ENCODE results near the gene MAP2K3. TPM values are rescaled to one million over a fixed set of nuclear protein-coding genes. Genes with fewer than 3 reads are reported as not detected.

The MAP2K3 gene
- total and polyA plus RNA-seq, 2 donors (not counting 1 experiment from before 2014, with no cell fraction given) = 23.8 to 80.9 TPM

- H3K4me2 ChIP-seq (ENCODE audit: extremely low read depth, insufficient read depth, low read length) = no peak overlapping the region
- H3K27ac ChIP-seq (ENCODE audit: insufficient read depth, low read length) = no peak overlapping the region
- TF ChIP-seq EZH2 (IDR thresholded peaks at IDR 0.05; ENCODE audit: low read length, missing control alignments) = no peak
- TF ChIP-seq CTCF (conservative IDR thresholded peaks at IDR 0.05 in 1 of 2, IDR thresholded peaks at IDR 0.05 in 1 of 2; ENCODE audit: low read depth in 1 of 2, low read length in 2 of 2) = no peak
- H3K79me2 ChIP-seq (ENCODE audit: control insufficient read depth, insufficient read depth, low read length) = no peaks in the 10 kb centered on the region
- H3K4me1 ChIP-seq (ENCODE audit: control insufficient read depth, extremely low read depth, insufficient read depth, low read length) = peaks cover 11% of the 10 kb centered on the region
- no peak for DNase-seq (ENCODE audit: low read depth in 2 of 2)
- H3K36me3 ChIP-seq (ENCODE audit: control insufficient read depth, insufficient read depth, low read length) = no peaks in the 10 kb centered on the region
- no peaks in the 10 kb centered on the region for H4K20me1 ChIP-seq (ENCODE audit: control insufficient read depth, extremely low read depth, insufficient read depth, low read length)
- no peaks in the 10 kb centered on the region for H3K9me3 ChIP-seq (ENCODE audit: control insufficient read depth, insufficient read depth, low read depth, low read length)
- no peak overlapping the region for H3K4me3 ChIP-seq (replicated peaks in 1 of 4; ENCODE audit: control extremely low read depth in 1 of 4, insufficient read depth in 1 of 4, low read depth in 3 of 4, low read length in 4 of 4)
- no peak overlapping the region for H3K9ac ChIP-seq (ENCODE audit: insufficient read depth, low read length)
- no peak overlapping the region for H2AFZ ChIP-seq (ENCODE audit: low read length)
- no peaks in the 10 kb centered on the region for H3K27me3 ChIP-seq (ENCODE audit: control insufficient read depth, insufficient read depth, low read length)
Observed at GRCh38 chr17:21271454-21272183, 12.9 kb upstream of the MAP2K3 start.

GRCh38 chr17:21272250-21272649, 12.3 kb upstream of the MAP2K3 start:
- Histone ChIP-seq H3K36me3 (ENCODE audit: control insufficient read depth, insufficient read depth, low read length) (no peaks in the 10 kb centered on the region), H3K9me3 (ENCODE audit: control insufficient read depth, insufficient read depth, low read depth, low read length) (no peaks in the 10 kb centered on the region), H3K4me1 (ENCODE audit: control insufficient read depth, extremely low read depth, insufficient read depth, low read length) (peaks cover 11% of the 10 kb centered on the region), H2AFZ (ENCODE audit: low read length) (no peak overlapping the region), H3K4me3 (replicated peaks in 1 of 4; ENCODE audit: control extremely low read depth in 1 of 4, insufficient read depth in 1 of 4, low read depth in 3 of 4, low read length in 4 of 4) (no peak overlapping the region), H3K4me2 (ENCODE audit: extremely low read depth, insufficient read depth, low read length) (no peak overlapping the region), H3K9ac (ENCODE audit: insufficient read depth, low read length) (no peak overlapping the region), H3K79me2 (ENCODE audit: control insufficient read depth, insufficient read depth, low read length) (no peaks in the 10 kb centered on the region), H4K20me1 (ENCODE audit: control insufficient read depth, extremely low read depth, insufficient read depth, low read length) (no peaks in the 10 kb centered on the region), H3K27ac (ENCODE audit: insufficient read depth, low read length) (no peak overlapping the region), H3K27me3 (ENCODE audit: control insufficient read depth, insufficient read depth, low read length) (no peaks in the 10 kb centered on the region)
- TF ChIP-seq EZH2 (IDR thresholded peaks at IDR 0.05; ENCODE audit: low read length, missing control alignments) (no peak), CTCF (conservative IDR thresholded peaks at IDR 0.05 in 1 of 2, IDR thresholded peaks at IDR 0.05 in 1 of 2; ENCODE audit: low read depth in 1 of 2, low read length in 2 of 2) (no peak)
- no peak for DNase-seq (ENCODE audit: low read depth in 2 of 2)

- no peak for DNase-seq (ENCODE audit: low read depth in 2 of 2)
- Histone ChIP-seq H2AFZ (ENCODE audit: low read length) (no peak overlapping the region), H4K20me1 (ENCODE audit: control insufficient read depth, extremely low read depth, insufficient read depth, low read length) (no peaks in the 10 kb centered on the region), H3K36me3 (ENCODE audit: control insufficient read depth, insufficient read depth, low read length) (no peaks in the 10 kb centered on the region), H3K27me3 (ENCODE audit: control insufficient read depth, insufficient read depth, low read length) (no peaks in the 10 kb centered on the region), H3K4me2 (ENCODE audit: extremely low read depth, insufficient read depth, low read length) (no peak overlapping the region), H3K27ac (ENCODE audit: insufficient read depth, low read length) (no peak overlapping the region), H3K9ac (ENCODE audit: insufficient read depth, low read length) (no peak overlapping the region), H3K9me3 (ENCODE audit: control insufficient read depth, insufficient read depth, low read depth, low read length) (no peaks in the 10 kb centered on the region), H3K4me3 (replicated peaks in 1 of 4; ENCODE audit: control extremely low read depth in 1 of 4, insufficient read depth in 1 of 4, low read depth in 3 of 4, low read length in 4 of 4) (no peak overlapping the region), H3K4me1 (ENCODE audit: control insufficient read depth, extremely low read depth, insufficient read depth, low read length) (peaks cover 11% of the 10 kb centered on the region), H3K79me2 (ENCODE audit: control insufficient read depth, insufficient read depth, low read length) (no peaks in the 10 kb centered on the region)
- TF ChIP-seq CTCF (conservative IDR thresholded peaks at IDR 0.05 in 1 of 2, IDR thresholded peaks at IDR 0.05 in 1 of 2; ENCODE audit: low read depth in 1 of 2, low read length in 2 of 2) = no peak
- TF ChIP-seq EZH2 (IDR thresholded peaks at IDR 0.05; ENCODE audit: low read length, missing control alignments) = no peak
Observed at GRCh38 chr17:21272881-21273792, 11.4 kb upstream of the MAP2K3 start.
